T-helper 2 cell (primary cell): ENCODE results near the gene SPAG8.

Experiments
- DNase-seq, 5 experiments: peaks; one replicate each; pipeline versions ENCODE4 v3.0.0 to v3.0.0-alpha.2; 2012 to 2022

The SPAG8 gene

GRCh38 chr9:35771534-35771933 is 40.5 kb downstream of the SPAG8 start:
- no peak for DNase-seq

- no peak for DNase-seq
Observed at GRCh38 chr9:35771075-35771433, 41.0 kb downstream of the SPAG8 start.

GRCh38 chr9:35769763-35770162 is 42.3 kb downstream of the SPAG8 start:
- DNase-seq, result no peak

GRCh38 chr9:35767458-35767857 is 44.6 kb downstream of the SPAG8 start:
- no peak for DNase-seq

GRCh38 chr9:35766997-35767396 is 45.1 kb downstream of the SPAG8 start:
- DNase-seq, result no peak

- no peak for DNase-seq
Observed at GRCh38 chr9:35763803-35764202, 48.3 kb downstream of the SPAG8 start.

- DNase-seq, result no peak
Observed at GRCh38 chr9:35763181-35763580, 48.9 kb downstream of the SPAG8 start.

- DNase-seq, result no peak
Observed at GRCh38 chr9:35760651-35761050, 51.4 kb downstream of the SPAG8 start.

GRCh38 chr9:35759795-35760194 is 52.3 kb downstream of the SPAG8 start:
- no peak for DNase-seq
